IPS-18c (cell line): ENCODE measurements around the gene CPZ.
"Not testable (repeated sequence)": the region's sequence is repeated elsewhere in the genome, so short reads cannot be mapped to it uniquely, and the experiment has no call there.

Experiments used
- H3K4me3 ChIP-seq: 2 replicates; pipeline ENCODE4 v1.7.0; 2013; ENCODE audit warnings: low read depth, mild to moderate bottlenecking, low read length, moderate library complexity; ENCODE audit not compliant: insufficient read depth
- H3K9me3 ChIP-seq: one replicate; pipeline ENCODE4 v1.6.1; 2013; ENCODE audit warnings: mild to moderate bottlenecking, low read length, moderate library complexity; ENCODE audit not compliant: control insufficient read depth, insufficient read depth

The CPZ gene

GRCh38 chr4:8649631-8650361 is 57.2 kb downstream of the CPZ start:
- Histone ChIP-seq H3K4me3 (no peak overlapping the region), H3K9me3 (no peaks in the 10 kb centered on the region)

DNA sequence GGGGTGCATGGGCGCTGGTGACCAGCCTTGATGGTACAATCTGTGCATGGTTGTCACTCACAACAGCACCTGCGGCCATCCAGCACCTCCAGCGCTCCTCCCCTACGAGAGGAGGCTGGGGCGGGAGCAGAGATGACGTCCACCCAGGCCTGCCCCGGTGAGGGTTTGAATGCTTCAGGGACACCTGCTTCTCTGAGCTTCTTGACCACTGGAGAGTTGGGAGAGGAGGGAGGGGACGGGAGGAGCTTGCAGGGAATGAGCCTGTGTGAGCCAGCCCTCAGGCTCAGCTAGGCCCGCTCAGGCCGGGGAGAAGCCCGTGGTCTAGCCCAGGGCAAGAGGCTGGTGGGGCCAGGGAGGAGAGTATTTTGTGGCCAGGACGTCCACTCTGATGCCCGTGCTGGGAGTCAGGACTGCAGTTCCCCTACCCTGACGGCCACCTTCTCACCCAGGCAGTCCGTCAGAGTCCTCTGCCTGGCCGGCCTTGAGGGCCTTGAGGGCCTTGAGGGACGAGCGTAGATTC is 59.2 kb downstream of the CPZ start:
- Histone ChIP-seq H3K9me3 (no peaks in the 10 kb centered on the region), H3K4me3 (no peak overlapping the region)

DNA sequence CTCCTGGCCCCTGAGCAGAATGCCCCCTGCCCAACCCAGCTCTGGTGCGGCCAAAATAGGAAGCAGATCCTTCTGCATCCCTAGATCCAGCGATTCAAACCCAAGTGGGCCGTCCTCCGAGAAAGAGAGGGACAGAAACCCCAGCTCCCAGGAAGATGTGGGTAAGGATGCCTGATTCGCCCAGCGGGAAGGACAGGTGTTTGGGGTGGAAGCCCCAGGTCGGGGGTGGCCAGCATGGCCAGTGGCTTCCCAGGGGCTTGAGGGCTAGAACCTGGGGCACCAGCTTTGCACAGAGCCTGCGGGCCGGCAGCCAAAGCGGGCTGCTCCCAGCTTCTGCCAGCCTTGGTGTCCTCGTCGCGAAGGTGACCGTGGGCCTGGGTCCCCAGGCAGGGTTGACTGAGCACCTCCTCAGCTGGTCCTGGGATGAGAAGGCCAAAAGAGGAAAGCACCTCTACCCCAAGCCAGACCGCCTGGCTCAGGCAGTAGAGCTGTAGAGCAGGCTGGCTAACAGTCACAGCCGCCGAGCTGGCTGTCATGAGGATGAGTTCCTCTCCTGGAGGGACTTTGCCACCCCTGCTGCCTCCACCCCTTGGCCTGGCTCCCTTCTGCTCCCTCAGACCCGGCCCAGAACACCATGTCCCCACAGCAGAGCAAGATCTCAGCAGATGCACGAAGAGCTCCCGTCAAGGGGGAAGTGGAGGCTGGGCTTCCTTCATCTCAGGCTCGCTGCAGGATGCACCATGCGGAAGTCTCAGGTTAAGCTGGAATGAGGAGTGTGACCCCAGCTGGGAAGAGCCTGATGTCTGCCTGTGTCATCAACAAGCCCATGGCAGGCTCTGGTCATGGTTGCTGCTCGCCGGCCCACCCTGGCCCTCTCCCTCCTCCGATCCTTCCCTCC is 59.9 kb downstream of the CPZ start:
- no peaks in the 10 kb centered on the region for H3K9me3 ChIP-seq
- H3K4me3 ChIP-seq: no peak overlapping the region

DNA sequence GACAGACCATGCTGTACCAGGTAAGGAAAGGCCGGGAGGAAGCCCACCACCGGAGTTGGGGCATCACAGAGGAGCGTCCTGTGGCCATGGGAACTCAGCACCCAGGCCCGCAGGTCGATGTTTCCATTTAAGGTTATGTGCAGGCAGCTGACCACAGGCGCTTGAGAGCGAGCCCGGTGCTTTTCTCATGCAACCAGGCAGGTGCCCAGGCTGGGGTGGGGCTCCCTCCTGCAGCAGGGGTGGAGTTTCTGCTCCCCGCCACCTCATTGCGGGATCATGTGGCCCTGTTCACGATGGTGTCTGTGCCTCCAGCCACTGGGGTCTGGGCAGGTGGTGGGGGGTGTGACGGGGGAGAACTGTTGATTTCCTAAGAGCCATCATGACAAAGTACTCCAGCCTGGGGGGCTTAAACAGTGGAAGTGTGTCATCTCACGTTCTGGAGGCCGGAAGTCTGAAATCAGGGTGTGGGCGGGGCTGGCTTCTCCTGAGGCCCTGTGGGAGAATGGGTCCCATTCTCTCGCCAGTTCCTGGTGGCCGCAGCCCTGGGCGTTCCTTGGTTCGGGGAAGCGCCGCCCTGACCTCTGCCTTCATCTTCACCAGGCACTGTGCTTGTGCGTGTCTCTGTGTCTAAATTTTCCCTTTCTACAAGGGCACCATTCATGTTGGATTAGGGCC is 60.9 kb downstream of the CPZ start:
- no peaks in the 10 kb centered on the region for H3K9me3 ChIP-seq
- no peak overlapping the region for H3K4me3 ChIP-seq

- H3K9me3 ChIP-seq: not testable (repeated sequence)
Measured at GRCh38 chr4:8654139-8654538, 61.6 kb downstream of the CPZ start.

DNA sequence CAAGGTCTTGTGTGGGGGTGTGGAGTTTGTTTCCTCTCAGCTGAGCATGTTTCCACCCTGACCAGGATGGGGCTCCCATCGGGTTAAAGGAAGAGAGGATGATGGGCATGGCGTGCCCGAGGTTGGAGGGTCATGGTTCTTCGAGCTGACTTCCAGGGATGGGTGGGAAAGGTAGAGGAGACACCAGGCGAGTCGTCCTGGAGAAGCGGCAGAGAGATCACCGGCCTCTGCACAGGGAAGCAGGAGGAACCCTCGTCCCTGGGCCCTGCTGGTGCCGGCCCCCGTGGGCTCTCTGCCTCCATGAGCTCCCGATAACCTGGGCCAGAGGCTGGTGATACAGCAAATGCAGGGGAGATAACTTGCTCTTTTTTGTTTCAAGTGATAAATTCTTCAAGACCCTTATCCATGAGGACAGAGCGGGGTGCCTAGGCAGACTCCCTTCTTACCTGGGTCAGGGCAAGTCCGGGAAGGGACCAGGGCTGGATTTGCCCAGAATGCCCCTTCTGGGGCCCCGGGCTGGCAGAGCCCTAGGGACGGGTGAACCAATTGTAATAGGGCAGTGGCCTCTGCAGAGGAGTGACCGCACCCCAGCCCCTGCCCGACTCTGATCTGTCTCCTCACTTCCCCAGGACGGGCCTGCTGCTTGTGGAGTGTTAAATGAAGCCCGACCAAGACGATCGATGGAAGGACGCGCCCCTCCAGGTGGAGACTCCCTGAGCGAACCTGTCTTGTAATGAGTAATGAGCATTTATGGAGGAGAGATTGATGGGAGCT is 63.0 kb downstream of the CPZ start:
- Histone ChIP-seq H3K9me3 (no peaks in the 10 kb centered on the region), H3K4me3 (no peak overlapping the region)

More at GRCh38 chr4:8654139-8654538, 61.6 kb downstream of the CPZ start:
- not testable (repeated sequence) for H3K4me3 ChIP-seq

DNA sequence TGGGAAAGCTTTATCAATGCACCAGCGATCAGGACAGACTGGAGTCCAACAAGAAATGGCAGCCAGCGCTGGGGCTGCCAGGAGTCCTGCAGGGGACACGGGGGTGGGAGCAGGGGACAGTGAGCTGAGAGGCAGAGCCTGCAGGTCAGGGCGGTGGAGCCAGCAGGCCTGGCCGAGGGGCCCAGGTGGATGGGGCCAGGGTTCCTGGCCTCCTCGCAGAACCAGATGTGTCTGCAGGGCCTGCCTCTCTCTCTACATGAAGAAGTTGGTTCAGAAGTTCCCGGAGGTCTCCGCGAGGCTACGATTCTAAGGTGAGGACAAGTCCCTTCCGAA is 63.6 kb downstream of the CPZ start:
- H3K4me3 ChIP-seq: no peak overlapping the region
- no peaks in the 10 kb centered on the region for H3K9me3 ChIP-seq

DNA sequence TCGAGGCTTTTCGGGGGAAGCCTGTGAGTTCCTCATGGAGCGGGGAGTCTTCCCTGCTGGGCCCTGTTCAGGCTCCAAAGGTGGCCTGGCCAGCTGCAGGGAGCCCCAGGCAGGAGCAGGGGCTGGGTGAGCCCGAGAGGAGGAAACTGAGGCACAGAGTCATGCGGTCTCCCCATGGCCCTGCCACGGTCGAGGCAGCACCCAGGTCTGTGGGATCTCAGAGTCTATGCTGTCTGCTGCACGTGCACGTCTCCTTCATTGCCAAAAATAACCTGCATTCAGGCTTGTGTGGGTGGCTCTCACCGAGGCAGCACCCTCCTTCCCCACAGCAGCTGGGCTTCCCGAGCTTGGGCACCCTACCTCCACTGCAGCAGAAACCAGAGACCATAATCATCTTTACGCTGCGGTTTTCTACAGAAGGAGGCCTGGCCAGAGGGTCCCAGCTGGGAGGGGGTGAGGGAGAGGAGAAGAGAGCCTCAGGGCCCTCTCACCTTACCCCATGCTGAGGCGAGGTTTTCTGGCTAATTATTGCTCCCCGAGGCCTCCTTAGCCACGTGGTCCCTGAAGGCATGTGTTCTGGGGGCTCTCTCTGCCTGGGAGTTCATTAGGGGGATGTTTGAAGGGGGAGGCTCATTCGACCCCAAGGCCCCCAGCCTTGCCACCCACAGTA is 64.3 kb downstream of the CPZ start:
- Histone ChIP-seq H3K9me3 (no peaks in the 10 kb centered on the region), H3K4me3 (no peak overlapping the region)

DNA sequence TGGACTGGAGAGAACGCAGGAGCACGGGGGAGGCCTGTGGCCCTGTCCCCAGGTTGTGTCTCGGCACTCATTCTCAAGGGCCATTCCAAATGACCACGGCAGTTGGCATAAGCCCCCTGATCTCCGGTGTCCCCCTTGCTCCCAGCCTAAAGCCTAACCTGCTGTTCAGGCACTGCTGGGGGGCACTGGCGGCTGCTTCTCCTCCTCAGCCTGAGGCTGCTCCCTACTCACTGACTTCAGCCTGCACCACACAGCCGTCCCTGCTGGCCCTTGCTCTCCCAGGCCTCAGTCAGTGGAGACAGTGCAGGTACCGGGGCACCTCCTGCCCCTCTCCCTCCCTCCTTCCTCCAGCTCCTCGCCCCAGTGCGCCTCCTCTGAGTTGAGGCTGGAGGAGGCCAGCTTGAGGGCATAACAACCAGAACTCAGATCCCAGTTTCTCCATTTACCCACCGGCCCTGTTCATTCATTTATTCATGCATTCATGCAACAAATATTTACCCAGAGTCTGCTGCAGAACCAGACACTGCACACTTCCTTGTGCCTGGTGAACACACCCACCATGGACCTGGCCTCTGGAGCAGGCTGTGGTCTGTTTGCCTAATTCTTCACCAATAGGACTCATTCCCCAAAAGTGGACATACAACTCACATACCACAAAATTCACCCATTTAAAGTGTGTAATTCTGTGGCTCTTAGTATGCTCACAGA is 65.0 kb downstream of the CPZ start:
- H3K9me3 ChIP-seq: no peaks in the 10 kb centered on the region
- no peak overlapping the region for H3K4me3 ChIP-seq

DNA sequence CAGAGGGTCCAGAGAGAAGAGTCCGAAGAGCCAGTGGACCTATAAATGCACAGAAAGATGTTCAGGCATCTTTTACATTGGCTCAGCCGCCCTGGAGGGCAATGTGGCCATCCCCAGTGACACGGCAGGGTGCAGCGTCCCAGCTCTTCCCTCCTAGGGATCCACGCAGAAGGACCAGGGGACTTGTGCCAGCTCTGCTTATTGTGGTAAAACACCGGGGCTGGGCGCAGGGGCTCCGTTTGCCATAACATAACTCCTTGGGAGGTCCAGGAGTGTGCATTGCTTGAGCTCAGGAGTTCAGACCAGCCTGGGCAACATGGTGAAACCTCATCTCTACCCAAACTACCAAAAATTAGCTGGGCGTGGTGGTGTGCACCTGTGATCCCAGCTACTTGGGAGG is 70.2 kb downstream of the CPZ start:
- Histone ChIP-seq H3K4me3 (no peak overlapping the region), H3K9me3 (no peaks in the 10 kb centered on the region)

- no peak overlapping the region for H3K4me3 ChIP-seq
- no peaks in the 10 kb centered on the region for H3K9me3 ChIP-seq
Measured at GRCh38 chr4:8664031-8664805, 71.7 kb downstream of the CPZ start.

GRCh38 chr4:8664976-8665375 is 72.4 kb downstream of the CPZ start:
- H3K4me3 ChIP-seq: no peak overlapping the region
- no peaks in the 10 kb centered on the region for H3K9me3 ChIP-seq

GRCh38 chr4:8665406-8666360 is 73.1 kb downstream of the CPZ start:
- H3K9me3 ChIP-seq: no peaks in the 10 kb centered on the region
- H3K4me3 ChIP-seq: no peak overlapping the region

DNA sequence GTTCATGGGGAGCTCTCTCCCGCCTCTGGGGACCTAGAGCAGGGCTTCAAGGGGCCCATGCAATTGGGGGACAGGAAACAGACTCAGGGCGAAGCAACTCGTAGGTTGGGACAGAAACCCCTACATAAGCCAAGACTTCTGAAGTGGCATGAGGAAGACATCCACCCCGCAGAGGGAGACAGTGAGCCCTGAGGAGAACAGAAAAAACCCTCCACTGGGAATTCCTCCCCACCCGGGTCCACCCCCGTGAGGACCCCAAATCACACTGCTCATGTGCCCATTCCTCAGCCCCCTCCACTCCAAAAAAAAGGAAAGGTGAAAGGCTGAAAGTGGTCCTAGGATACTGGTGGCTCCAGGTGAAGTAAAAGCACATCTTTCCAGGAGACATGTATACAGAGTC is 74.0 kb downstream of the CPZ start:
- H3K4me3 ChIP-seq: no peak overlapping the region
- H3K9me3 ChIP-seq: no peaks in the 10 kb centered on the region
